Small intestine (tissue), 7 donors: ENCODE data around the gene DHRSX. TPM values are rescaled to one million over a fixed set of nuclear protein-coding genes. Genes with fewer than 3 reads are reported as not detected.

Source experiments
- DNase-seq, 2 donors: peaks; one replicate each; pipeline versions ENCODE4 v3.0.0 to v3.0.0-alpha.2; 2013
- FAIRE-seq: peaks from 2 replicates; lab custom pipeline; 2012; peaks lifted over from hg19 to GRCh38; lab: Jason Lieb, UNC
- H3K27ac ChIP-seq, 3 donors: one replicate each; pipeline ENCODE4 v1.5.1; 2013; ENCODE audit warnings: low read length in 2 of 3, mild to moderate bottlenecking in 2 of 3, control low read depth in 1 of 3, inconsistent platforms in 1 of 3, low read depth in 1 of 3, moderate library complexity in 1 of 3
- H3K27me3 ChIP-seq, 3 donors: one replicate each; pipeline ENCODE4 v1.6.1; 2013; ENCODE audit warnings: low read length in 3 of 3, inconsistent platforms in 1 of 3; ENCODE audit not compliant: control insufficient read depth in 3 of 3, insufficient read depth in 3 of 3
- H3K36me3 ChIP-seq, 3 donors: one replicate each; pipeline ENCODE4 v1.6.1; 2013; ENCODE audit warnings: low read length in 3 of 3, inconsistent platforms in 1 of 3, low read depth in 1 of 3, mild to moderate bottlenecking in 1 of 3, moderate library complexity in 1 of 3; ENCODE audit not compliant: control insufficient read depth in 3 of 3, insufficient read depth in 2 of 3
- H3K4me1 ChIP-seq, 3 donors: one replicate each; pipeline ENCODE4 v1.6.1; 2013; ENCODE audit warnings: low read length in 2 of 3, inconsistent platforms in 1 of 3, low read depth in 1 of 3, mild to moderate bottlenecking in 1 of 3, moderate library complexity in 1 of 3; ENCODE audit not compliant: control insufficient read depth in 3 of 3, insufficient read depth in 2 of 3
- H3K4me3 ChIP-seq, 3 donors: one replicate each; pipeline ENCODE4 v1.5.1; 2013; ENCODE audit warnings: low read length in 3 of 3, control low read depth in 1 of 3, inconsistent platforms in 1 of 3, low read depth in 1 of 3, mild to moderate bottlenecking in 1 of 3, moderate library complexity in 1 of 3
- H3K9me3 ChIP-seq, 2 donors: one replicate each; pipeline ENCODE4 v1.6.1; 2013; ENCODE audit warnings: low read depth in 1 of 2, low read length in 1 of 2; ENCODE audit not compliant: control insufficient read depth in 2 of 2, insufficient read depth in 1 of 2
- WGBS, 3 donors: extraction: QIAGEN DNeasy Blood & Tissue Kit; methylation state at CpG; one replicate each; pipeline ENCODE4 v1.1.7; 2013; 5-methylcytosine and 5-hydroxymethylcytosine counted together
- polyA plus RNA-seq, 4 donors: library from polyadenylated mRNA; stranded (reverse) in 3 of 4; unstranded in 1 of 4; fragments of 200-250 nt in 3 of 4; fragments of 120-200 nt in 1 of 4; gene quantifications; one replicate each; pipeline versions ENCODE4 v1.2.1 to v1.2.3, GENCODE V29; 2013
- donor health status: healthy with polysubstance abuse.
- donor health status: control.
- donor health status: control.
- donor health status: Bipolar disorder and iron deficiency.
- donor health status: healthy.

Gene DHRSX
- polyA plus RNA-seq, 4 donors = 7.2 to 25.2 (median 12.1) TPM

DNA sequence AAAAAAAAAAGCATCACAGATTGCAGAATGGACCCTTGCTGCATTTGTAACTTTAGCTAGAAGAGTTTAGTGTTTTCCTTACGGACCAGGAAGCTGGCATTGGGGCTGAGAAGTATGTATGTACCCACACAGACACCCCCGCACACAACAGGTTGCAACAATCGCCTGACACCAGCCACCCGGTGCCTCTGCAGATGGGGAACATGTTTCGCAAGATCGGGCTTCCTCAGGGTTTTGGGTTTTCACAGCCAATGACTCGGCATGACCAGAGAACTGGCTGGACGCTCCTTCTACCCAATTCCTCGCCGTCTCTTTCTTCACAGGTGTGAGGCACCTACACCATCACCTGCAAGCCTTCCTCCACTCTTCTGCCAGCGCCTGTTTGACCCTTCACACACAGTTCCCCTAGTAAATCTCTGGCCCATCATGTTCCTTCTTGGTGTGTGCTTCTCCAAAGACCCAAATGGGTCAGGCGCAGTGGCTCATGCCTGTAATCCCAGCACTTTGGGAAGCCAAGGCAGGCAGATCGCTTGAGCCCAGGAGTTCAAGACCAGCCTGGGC is 70.4 kb downstream of the DHRSX start:
- Histone ChIP-seq H3K4me3 (no peak overlapping the region), H3K9me3 (peaks cover 0 to 6% of the 10 kb centered on the region in 2 donors), H3K4me1 (no peaks in the 10 kb centered on the region), H3K27ac (no peak overlapping the region), H3K36me3 (peaks cover 0 to 14% (median 2%) of the 10 kb centered on the region in 3 donors), H3K27me3 (no peaks in the 10 kb centered on the region)
- WGBS, 3 donors = 84 to 96% (median 92%) methylated on average over 13 of the region's 13 CpGs
- FAIRE-seq = no peak
- no peak for DNase-seq

DNA sequence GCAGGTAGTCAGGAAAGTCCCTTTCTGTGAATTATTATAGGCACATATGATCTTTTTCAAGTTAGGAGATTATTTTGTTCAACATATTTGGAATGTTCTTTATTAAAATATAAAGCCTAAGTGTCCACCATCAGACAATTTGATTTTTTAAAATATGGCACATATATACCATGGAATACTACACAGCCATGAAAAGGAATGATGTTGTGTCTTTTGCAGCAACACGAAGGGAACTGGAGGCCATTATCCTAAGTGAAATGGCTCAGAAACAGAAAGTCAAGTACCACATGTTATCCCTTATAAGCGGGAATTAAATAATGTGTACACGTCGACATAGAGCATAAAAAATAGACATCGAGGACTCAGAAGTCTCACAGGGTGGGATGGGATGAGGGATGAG is 73.0 kb downstream of the DHRSX start:
- DNase-seq (no peak), FAIRE-seq (no peak)
- H3K4me3 ChIP-seq = no peak overlapping the region
- peaks cover 0 to 7% of the 10 kb centered on the region in 2 donors for H3K9me3 ChIP-seq
- H3K27me3 ChIP-seq = no peaks in the 10 kb centered on the region
- H3K36me3 ChIP-seq = peaks cover 0 to 19% (median 0%) of the 10 kb centered on the region in 3 donors
- no peak overlapping the region for H3K27ac ChIP-seq
- 98% methylated on average over 5 of the region's 5 CpGs for whole genome bisulfite sequencing, 3 donors
- no peaks in the 10 kb centered on the region for H3K4me1 ChIP-seq

GRCh38 chrX:2427147-2427546 is 73.6 kb downstream of the DHRSX start:
- H3K4me3 ChIP-seq = no peak overlapping the region
- 86 to 93% (median 91%) methylated on average over 7 of the region's 7 CpGs for WGBS, 3 donors
- peaks cover 0 to 18% (median 0%) of the 10 kb centered on the region in 3 donors for H3K36me3 ChIP-seq
- H3K4me1 ChIP-seq = no peaks in the 10 kb centered on the region
- FAIRE-seq (no peak), DNase-seq (no peak)
- no peaks in the 10 kb centered on the region for H3K27me3 ChIP-seq
- no peak overlapping the region for H3K27ac ChIP-seq
- H3K9me3 ChIP-seq = peaks cover 0 to 7% of the 10 kb centered on the region in 2 donors

- Histone ChIP-seq H3K27ac (no peak overlapping the region), H3K36me3 (peaks cover 0 to 15% (median 0%) of the 10 kb centered on the region in 3 donors), H3K4me3 (no peak overlapping the region), H3K9me3 (peaks cover 0 to 7% of the 10 kb centered on the region in 2 donors), H3K4me1 (no peaks in the 10 kb centered on the region), H3K27me3 (no peaks in the 10 kb centered on the region)
- FAIRE-seq (no peak), DNase-seq (no peak)
Measured at GRCh38 chrX:2426289-2426882, 74.4 kb downstream of the DHRSX start.

DNA sequence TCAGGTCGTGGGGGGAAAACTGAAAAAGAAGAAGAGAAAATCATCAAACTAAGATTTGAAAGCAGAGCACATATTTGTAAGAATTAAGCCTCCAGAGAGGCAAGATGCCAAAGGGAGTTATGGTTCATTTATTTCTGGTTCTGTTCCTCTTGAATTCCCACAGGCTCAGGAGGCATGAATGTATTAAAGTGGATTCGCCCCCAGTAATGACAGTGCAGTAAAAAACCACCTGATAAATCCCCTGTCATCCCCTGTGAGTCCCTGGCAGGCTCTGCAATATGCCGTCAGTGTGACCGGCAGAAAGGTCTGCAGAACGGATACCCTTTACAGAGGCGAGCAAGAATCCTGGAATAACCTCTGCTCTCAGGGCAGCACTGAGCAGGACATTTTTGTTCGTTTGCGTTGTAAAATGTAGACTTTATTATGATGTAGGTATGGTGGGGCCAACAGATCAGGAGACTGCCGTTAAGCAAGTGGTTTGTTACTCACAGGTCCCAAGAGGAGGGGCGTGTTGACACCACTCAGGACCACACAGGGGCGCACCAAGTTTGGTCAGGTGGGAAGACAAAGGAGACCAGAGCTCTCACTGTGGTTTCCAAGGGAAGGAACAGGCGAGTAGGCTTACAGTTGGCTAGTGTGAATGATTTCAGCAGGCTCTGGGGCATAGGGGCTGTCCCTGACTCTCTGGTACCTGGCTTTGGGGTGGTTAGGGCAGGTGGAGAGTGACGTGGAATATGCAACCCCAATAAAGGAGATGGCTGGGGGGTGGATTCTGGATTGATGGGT is 75.3 kb downstream of the DHRSX start:
- H3K9me3 ChIP-seq = peaks cover 0 to 7% of the 10 kb centered on the region in 2 donors
- H3K27me3 ChIP-seq = no peaks in the 10 kb centered on the region
- FAIRE-seq (no peak), DNase-seq (no peak)
- H3K36me3 ChIP-seq = peaks cover 0 to 18% (median 0%) of the 10 kb centered on the region in 3 donors
- no peak overlapping the region for H3K4me3 ChIP-seq
- H3K4me1 ChIP-seq = no peaks in the 10 kb centered on the region
- 93 to 97% (median 96%) methylated on average over 13 of the region's 13 CpGs for WGBS, 3 donors
- no peak overlapping the region for H3K27ac ChIP-seq

DNA sequence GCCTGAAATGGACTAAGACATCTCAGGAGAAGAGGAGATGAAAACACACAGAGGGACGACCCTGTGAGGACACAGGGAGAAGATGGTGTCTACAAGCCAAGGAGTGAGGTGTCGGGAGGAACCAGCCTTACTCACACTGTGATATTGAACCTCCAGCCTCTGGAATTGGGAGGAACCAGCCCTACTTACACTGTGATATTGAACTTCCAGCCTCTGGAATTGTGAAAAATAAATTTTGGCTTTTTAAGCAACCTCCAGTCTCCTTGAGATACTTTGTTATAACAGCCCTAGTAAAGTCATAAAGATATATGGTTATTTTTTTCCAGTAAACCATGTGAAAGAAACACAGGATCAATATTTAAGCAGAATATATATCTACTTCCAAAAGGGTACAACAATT is 76.5 kb downstream of the DHRSX start:
- no peak overlapping the region for H3K27ac ChIP-seq
- no peak for DNase-seq
- no peaks in the 10 kb centered on the region for H3K4me1 ChIP-seq
- H3K4me3 ChIP-seq = no peak overlapping the region
- H3K27me3 ChIP-seq = no peaks in the 10 kb centered on the region
- peaks cover 0 to 7% of the 10 kb centered on the region in 2 donors for H3K9me3 ChIP-seq
- no peak for FAIRE-seq
- 81 to 90% (median 89%) methylated on average over 2 of the region's 2 CpGs for WGBS, 3 donors
- H3K36me3 ChIP-seq = peaks cover 0 to 18% (median 0%) of the 10 kb centered on the region in 3 donors

DNA sequence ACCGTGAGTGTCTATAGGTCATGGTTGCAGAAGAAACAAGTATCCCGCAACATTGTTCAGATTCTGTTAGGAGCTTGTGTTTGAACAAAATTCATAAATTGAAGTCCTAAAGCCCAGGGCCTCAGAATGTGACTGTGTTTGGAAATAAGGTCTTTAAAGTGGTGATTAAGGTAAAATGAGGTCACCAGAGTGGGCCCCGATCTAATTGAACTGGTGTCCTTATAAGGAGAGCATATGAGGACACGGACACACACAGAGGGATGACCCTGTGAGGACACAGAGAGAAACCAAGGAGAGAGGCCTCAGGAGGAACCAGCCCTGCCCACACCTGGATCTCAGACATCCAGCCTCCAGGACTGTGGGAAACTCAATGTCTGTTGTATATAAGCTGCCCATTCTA is 76.9 kb downstream of the DHRSX start:
- DNase-seq = no peak
- peaks cover 0 to 7% of the 10 kb centered on the region in 2 donors for H3K9me3 ChIP-seq
- H3K4me3 ChIP-seq = no peak overlapping the region
- no peak overlapping the region for H3K27ac ChIP-seq
- H3K27me3 ChIP-seq = no peaks in the 10 kb centered on the region
- no peaks in the 10 kb centered on the region for H3K4me1 ChIP-seq
- 77 to 93% (median 81%) methylated on average over 4 of the region's 4 CpGs for WGBS, 3 donors
- peaks cover 0 to 18% (median 0%) of the 10 kb centered on the region in 3 donors for H3K36me3 ChIP-seq
- no peak for FAIRE-seq

DNA sequence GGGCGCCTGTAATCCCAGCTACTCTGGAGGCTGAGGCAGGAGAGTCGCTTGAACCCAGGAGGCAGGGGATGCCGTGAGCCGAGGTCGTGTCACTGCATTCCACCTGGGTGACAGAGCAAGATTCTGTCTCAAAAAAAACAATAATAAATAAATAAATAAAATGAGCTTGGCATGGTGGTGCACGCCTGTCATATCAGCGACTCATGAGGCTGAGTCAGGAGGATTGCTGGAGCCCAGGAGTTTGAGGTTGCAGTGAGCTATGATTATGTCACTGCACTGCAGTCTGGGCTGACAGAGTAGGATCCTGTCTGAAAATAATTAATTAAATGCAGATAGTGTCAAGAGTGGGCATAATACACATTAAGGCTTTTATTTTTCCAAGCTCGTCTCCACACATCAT is 77.5 kb downstream of the DHRSX start:
- FAIRE-seq = no peak
- H3K27me3 ChIP-seq = no peaks in the 10 kb centered on the region
- DNase-seq = no peak
- peaks cover 0 to 7% of the 10 kb centered on the region in 2 donors for H3K9me3 ChIP-seq
- H3K36me3 ChIP-seq = peaks cover 0 to 18% (median 0%) of the 10 kb centered on the region in 3 donors
- no peak overlapping the region for H3K27ac ChIP-seq
- 83 to 89% (median 86%) methylated on average over 8 of the region's 8 CpGs for WGBS, 3 donors
- no peaks in the 10 kb centered on the region for H3K4me1 ChIP-seq
- no peak overlapping the region for H3K4me3 ChIP-seq
